ENCODE data around the gene MTMR6.

MTMR6 gene

GRCh38 chr13:25281193-25281934, 5.9 kb downstream of the MTMR6 start:
- H2AFZ ChIP-seq (ENCODE audit: low read length): no peak overlapping the region
- H3K9ac ChIP-seq (ENCODE audit: low read length): no peak overlapping the region
- H3K27me3 ChIP-seq (ENCODE audit: insufficient read depth, low read length): no peaks in the 10 kb centered on the region
- H3K27ac ChIP-seq (ENCODE audit: low read depth, low read length, poor library complexity, severe bottlenecking): no peak overlapping the region
- no peak overlapping the region for H3K4me2 ChIP-seq (ENCODE audit: low read length)
- H3F3A ChIP-seq (ENCODE audit: insufficient read depth, low read length): no peaks in the 10 kb centered on the region
- H3K4me1 ChIP-seq (ENCODE audit: insufficient read depth, low read length, severe bottlenecking): peaks cover 19% of the 10 kb centered on the region
- H3K9me2 ChIP-seq (ENCODE audit: low read depth, low read length): no peaks in the 10 kb centered on the region
- H3K4me3 ChIP-seq (ENCODE audit: low read depth, low read length, poor library complexity, severe bottlenecking): no peak overlapping the region
- H3K79me2 ChIP-seq (ENCODE audit: insufficient read depth, low read length): no peaks in the 10 kb centered on the region
- no peaks in the 10 kb centered on the region for H3K36me3 ChIP-seq (ENCODE audit: insufficient read depth, low read length)
- H4K20me1 ChIP-seq (ENCODE audit: insufficient read depth, low read length): no peaks in the 10 kb centered on the region
- no peaks in the 10 kb centered on the region for H3K9me3 ChIP-seq (ENCODE audit: low read length)
- TF ChIP-seq, protein P1, sequence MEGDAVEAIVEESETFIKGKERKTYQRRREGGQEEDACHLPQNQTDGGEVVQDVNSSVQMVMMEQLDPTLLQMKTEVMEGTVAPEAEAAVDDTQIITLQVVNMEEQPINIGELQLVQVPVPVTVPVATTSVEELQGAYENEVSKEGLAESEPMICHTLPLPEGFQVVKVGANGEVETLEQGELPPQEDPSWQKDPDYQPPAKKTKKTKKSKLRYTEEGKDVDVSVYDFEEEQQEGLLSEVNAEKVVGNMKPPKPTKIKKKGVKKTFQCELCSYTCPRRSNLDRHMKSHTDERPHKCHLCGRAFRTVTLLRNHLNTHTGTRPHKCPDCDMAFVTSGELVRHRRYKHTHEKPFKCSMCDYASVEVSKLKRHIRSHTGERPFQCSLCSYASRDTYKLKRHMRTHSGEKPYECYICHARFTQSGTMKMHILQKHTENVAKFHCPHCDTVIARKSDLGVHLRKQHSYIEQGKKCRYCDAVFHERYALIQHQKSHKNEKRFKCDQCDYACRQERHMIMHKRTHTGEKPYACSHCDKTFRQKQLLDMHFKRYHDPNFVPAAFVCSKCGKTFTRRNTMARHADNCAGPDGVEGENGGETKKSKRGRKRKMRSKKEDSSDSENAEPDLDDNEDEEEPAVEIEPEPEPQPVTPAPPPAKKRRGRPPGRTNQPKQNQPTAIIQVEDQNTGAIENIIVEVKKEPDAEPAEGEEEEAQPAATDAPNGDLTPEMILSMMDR (IDR thresholded peaks at IDR 0.05; ENCODE audit: low read length): no peak
- no peak for TF ChIP-seq EZH2 (IDR thresholded peaks at IDR 0.05; ENCODE audit: borderline replicate concordance, low read length)

- Histone ChIP-seq H3F3A (ENCODE audit: insufficient read depth, low read length) (no peaks in the 10 kb centered on the region), H2AFZ (ENCODE audit: low read length) (no peak overlapping the region), H3K9ac (ENCODE audit: low read length) (no peak overlapping the region), H3K9me2 (ENCODE audit: low read depth, low read length) (no peaks in the 10 kb centered on the region), H3K4me1 (ENCODE audit: insufficient read depth, low read length, severe bottlenecking) (peaks cover 9% of the 10 kb centered on the region), H3K36me3 (ENCODE audit: insufficient read depth, low read length) (no peaks in the 10 kb centered on the region), H3K9me3 (ENCODE audit: low read length) (no peaks in the 10 kb centered on the region), H3K27ac (ENCODE audit: low read depth, low read length, poor library complexity, severe bottlenecking) (no peak overlapping the region), H3K4me2 (ENCODE audit: low read length) (no peak overlapping the region), H3K27me3 (ENCODE audit: insufficient read depth, low read length) (no peaks in the 10 kb centered on the region), H4K20me1 (ENCODE audit: insufficient read depth, low read length) (no peaks in the 10 kb centered on the region), H3K79me2 (ENCODE audit: insufficient read depth, low read length) (no peaks in the 10 kb centered on the region), H3K4me3 (ENCODE audit: low read depth, low read length, poor library complexity, severe bottlenecking) (no peak overlapping the region)
- TF ChIP-seq EZH2 (IDR thresholded peaks at IDR 0.05; ENCODE audit: borderline replicate concordance, low read length): no peak
- TF ChIP-seq, protein P1 (IDR thresholded peaks at IDR 0.05; ENCODE audit: low read length): no peak
Observed at GRCh38 chr13:25280396-25280795, 6.9 kb downstream of the MTMR6 start.

- no peak overlapping the region for H3K9ac ChIP-seq (ENCODE audit: low read length)
- H3K27ac ChIP-seq (ENCODE audit: low read depth, low read length, poor library complexity, severe bottlenecking): no peak overlapping the region
- no peaks in the 10 kb centered on the region for H3K9me3 ChIP-seq (ENCODE audit: low read length)
- no peaks in the 10 kb centered on the region for H4K20me1 ChIP-seq (ENCODE audit: insufficient read depth, low read length)
- H2AFZ ChIP-seq (ENCODE audit: low read length): no peak overlapping the region
- TF ChIP-seq, protein P1 (IDR thresholded peaks at IDR 0.05; ENCODE audit: low read length): no peak
- no peak for TF ChIP-seq EZH2 (IDR thresholded peaks at IDR 0.05; ENCODE audit: borderline replicate concordance, low read length)
- H3K4me3 ChIP-seq (ENCODE audit: low read depth, low read length, poor library complexity, severe bottlenecking): no peak overlapping the region
- H3K4me2 ChIP-seq (ENCODE audit: low read length): no peak overlapping the region
- H3K27me3 ChIP-seq (ENCODE audit: insufficient read depth, low read length): no peaks in the 10 kb centered on the region
- peaks cover 15% of the 10 kb centered on the region for H3K36me3 ChIP-seq (ENCODE audit: insufficient read depth, low read length)
- H3F3A ChIP-seq (ENCODE audit: insufficient read depth, low read length): 0 out of 2 replicates have a peak, but pooled peaks cover 3% of the 10 kb centered on the region
- no peaks in the 10 kb centered on the region for H3K9me2 ChIP-seq (ENCODE audit: low read depth, low read length)
- H3K79me2 ChIP-seq (ENCODE audit: insufficient read depth, low read length): no peaks in the 10 kb centered on the region
- H3K4me1 ChIP-seq (ENCODE audit: insufficient read depth, low read length, severe bottlenecking): peaks cover 4% of the 10 kb centered on the region
Observed at GRCh38 chr13:25276748-25277147, 10.5 kb downstream of the MTMR6 start.

Measured in OCI-LY1 (cell line).